A204.1 (cell line): ENCODE measurements around the gene ZSWIM9.

ENCODE experiments used
- FAIRE-seq: peaks from 2 replicates; lab custom pipeline; 2012; peaks lifted over from hg19 to GRCh38; lab: Jason Lieb, UNC

ZSWIM9 gene

GRCh38 chr19:48175578-48175977 is 5.1 kb downstream of the ZSWIM9 start:
- no peak for FAIRE-seq

GRCh38 chr19:48176226-48176625 is 5.7 kb downstream of the ZSWIM9 start:
- no peak for FAIRE-seq

DNA sequence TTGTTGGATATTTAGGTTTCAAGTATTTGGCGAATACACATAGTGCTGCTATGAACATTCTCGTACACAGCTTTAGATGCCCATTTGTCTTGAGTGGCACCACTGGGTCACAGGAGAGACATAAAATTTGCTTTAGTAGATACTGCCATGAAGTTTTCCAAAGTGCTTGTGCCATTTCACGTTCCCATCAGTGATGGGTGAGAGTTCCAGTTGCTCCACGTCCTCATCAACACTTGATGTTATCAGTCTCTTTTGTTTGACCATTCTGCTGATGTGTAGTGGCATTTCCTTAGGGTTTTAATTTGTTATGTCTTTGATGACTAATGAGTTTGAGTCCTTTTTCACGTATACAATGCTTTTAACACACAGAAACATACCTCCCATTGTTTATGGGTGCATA is 11.0 kb downstream of the ZSWIM9 start:
- FAIRE-seq, result no peak

DNA sequence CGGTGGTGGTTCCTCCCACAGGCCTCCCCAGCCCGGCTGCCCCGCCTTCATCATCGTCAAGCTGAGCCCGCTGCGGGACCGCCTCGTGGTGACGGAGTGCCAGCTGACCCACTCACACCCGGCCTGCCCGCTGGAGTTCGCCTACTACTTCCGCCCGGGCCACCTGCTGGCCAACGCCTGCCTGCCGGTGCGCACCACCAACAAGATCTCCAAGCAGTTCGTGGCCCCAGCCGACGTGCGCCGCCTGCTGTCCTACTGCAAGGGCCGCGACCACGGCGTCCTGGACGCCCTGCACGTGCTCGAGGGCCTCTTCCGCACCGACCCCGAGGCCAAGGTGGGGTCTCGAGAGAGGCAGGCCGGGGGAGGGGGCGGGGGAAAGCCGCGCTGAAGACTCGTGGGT is 12.0 kb downstream of the ZSWIM9 start:
- no peak for FAIRE-seq

- FAIRE-seq, result no peak
Measured at GRCh38 chr19:48183356-48183755, 12.9 kb downstream of the ZSWIM9 start.

DNA sequence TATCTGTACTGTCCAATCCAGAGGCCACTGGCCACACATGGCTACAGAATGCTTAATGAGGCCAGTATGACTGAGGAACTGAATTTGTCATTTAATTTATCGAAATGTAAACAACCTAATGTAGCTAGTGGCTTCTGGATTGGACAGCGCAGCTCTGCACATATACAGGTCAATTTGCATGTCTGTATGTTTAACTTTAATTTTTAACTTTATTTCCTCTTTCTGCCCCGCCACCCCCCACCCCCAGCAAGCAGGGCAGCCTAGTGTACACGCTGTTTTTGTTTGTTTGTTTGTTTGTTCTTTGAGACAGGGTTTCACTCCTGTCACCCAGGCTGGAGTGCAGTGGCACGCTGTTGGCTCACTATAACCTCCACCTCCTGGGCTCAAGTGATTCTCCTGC is 15.5 kb downstream of the ZSWIM9 start:
- no peak for FAIRE-seq

- no peak for FAIRE-seq
Measured at GRCh38 chr19:48186541-48186991, 16.1 kb downstream of the ZSWIM9 start.

DNA sequence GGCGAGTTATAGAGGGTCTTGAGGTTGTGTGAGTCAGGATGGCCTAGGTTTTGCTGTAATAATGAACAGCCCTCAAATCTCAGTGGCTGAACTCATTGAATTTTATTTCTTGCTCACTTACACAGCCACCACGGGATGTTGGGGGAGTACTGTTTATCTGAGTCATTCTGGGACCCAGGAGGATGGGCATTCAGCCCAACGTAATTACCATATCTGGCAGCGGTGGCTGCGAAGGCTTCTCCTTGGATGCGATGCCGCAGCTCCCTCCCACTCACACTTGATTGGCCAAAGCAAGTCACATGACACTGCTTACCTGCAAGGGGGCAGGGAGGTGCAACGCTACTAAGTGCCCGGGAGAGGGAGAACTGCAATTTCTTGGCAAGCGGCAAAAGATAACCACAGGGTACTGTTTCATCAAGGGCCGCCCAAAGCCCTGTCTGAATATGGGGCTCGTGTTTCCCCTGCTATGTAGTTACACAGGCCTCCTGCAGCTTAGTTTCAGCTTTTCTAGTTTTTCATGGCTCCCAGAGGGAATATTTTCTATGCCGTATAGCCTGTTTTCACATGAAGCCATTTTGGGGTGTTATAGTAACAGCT is 19.9 kb downstream of the ZSWIM9 start:
- no peak for FAIRE-seq

DNA sequence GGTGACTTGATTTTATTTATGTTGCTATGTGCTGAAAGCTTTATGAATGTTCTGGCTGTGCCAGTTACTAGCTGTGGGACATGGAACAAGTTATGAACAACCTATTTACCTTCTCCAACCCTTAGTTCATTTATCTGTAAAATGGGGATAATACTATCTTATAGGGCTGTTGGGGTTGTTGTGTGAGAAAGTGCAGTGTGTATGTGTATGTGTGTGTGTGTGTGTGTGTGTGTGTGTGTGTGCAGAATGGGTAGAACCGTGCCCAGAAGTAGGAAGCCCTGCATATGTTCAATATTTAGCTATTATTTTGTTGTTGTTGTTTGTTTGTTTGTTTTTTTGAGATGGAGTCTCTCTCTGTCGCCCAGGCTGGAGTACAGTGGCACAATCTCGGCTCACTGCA is 20.4 kb downstream of the ZSWIM9 start:
- FAIRE-seq, result no peak

- FAIRE-seq, result no peak
Measured at GRCh38 chr19:48192750-48193149, 22.3 kb downstream of the ZSWIM9 start.

- no peak for FAIRE-seq
Measured at GRCh38 chr19:48194041-48194843, 23.8 kb downstream of the ZSWIM9 start.

- FAIRE-seq, result no peak
Measured at GRCh38 chr19:48194844-48195830, 24.7 kb downstream of the ZSWIM9 start.

DNA sequence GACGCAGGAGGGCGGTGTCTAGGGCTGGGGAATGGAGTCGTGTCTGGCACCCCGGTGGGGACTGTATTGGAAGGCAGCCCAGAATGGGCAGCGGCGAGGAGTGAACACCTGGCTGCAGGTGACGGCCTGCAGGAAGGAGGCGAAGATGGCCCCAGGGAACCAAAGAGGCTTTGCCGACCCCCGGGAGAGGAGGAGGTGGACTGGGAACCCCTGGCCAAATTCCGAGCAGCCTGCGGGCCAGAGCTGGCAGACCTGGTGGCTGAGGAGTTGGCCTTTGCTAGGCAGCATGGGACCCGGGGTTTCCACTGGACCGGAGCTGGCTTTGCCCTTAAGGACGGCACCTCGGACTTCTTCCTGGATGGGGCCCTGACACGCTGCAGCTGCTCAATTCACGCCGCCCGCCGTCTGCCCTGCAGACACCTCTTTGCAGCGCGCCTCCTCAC is 25.9 kb downstream of the ZSWIM9 start:
- FAIRE-seq, result no peak

DNA sequence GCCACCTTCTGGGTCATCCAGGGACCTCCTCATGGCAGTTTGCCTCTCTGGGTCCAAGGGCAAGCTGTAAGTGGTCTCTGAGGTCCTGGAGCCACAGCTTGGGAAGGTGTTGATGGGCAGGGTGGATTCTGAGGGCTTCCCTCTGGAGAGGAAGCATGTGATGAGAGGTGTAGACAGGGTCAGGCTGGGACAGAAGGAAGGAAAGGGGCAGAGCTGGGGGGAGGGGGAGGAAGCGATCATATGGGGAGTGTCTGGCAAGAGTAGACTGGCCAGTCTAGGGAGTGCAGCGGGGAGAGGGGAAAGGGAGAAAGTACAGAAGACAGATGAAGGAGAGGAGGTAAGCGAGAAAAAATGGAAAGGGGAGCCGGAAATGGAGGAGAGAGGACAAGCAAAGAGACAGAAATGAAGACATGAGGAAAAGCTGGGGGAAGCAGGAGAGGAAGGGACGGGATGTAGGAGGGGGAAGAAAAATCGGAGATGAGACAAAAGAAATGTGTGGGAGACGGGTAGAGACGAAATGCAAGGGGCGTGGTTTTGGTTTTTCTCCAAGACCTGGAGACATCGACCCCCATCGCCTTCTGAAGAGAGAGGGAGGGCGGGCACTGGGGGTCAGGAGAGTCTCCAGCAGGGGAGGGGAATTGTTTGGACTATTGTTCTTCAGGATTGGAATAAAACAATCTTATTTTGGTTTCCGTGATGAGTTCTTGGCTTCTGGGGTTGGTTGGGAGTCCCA is 26.6 kb downstream of the ZSWIM9 start:
- no peak for FAIRE-seq

GRCh38 chr19:48203222-48203793 is 32.8 kb downstream of the ZSWIM9 start:
- no peak for FAIRE-seq

- peak; percentile 97 for FAIRE-seq
Measured at GRCh38 chr19:48203794-48204628, 33.5 kb downstream of the ZSWIM9 start.

- FAIRE-seq, result no peak
Measured at GRCh38 chr19:48206397-48207093, 36.1 kb downstream of the ZSWIM9 start.

DNA sequence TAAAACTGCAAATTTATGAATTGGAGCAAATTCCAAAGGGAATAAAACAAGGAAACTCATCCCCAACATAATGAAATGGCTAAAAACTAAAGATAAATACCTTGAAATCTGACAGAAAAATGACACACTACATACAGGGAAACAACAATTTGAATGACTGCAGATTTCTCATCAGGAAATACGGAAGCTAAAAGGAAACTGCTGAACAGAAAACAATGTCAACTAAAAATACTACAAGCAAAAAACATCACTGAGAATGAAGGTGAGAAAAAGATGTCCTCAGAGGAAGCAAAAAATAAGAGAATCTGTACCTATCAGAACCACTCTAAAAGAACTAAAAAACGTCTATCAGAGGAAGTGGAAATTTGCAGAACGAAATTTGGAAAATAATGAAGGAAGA is 39.5 kb downstream of the ZSWIM9 start:
- no peak for FAIRE-seq

GRCh38 chr19:48213959-48214358 is 43.5 kb downstream of the ZSWIM9 start:
- no peak for FAIRE-seq

GRCh38 chr19:48216933-48217332 is 46.5 kb downstream of the ZSWIM9 start:
- no peak for FAIRE-seq
